UCSD-AML1 (cell line): Measurements from ENCODE around the gene CEP290.
"Not testable (repeated sequence)": the region's sequence is repeated elsewhere in the genome, so short reads cannot be mapped to it uniquely, and the experiment has no call there.

Experiments
- DNase-seq: peaks from one replicate; lab custom pipeline; 2025; ENCODE audit not compliant: unreplicated experiment; lab: John Stamatoyannopoulos, UW

The CEP290 gene

GRCh38 chr12:88142610-88142991, 713 bp upstream of the CEP290 start:
- peak; percentile 40 for DNase-seq

DNA sequence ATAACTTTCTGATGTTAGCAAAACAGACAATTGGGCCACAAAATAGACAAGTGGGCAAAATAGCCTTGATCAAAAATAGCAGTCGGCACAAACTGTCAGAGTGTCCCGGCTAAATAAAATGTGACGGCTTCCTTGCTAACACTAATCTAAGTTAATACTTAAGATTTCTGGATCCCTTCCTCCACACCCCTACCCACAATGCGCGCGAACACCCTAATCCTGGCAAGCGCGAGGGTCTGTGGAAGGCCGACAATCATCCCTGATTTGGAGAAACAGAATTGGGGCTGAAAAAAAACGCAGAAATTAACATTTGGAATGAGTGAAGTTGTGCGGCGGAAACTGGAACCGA, 489 bp downstream of the CEP290 start:
- no peak for DNase-seq

DNA sequence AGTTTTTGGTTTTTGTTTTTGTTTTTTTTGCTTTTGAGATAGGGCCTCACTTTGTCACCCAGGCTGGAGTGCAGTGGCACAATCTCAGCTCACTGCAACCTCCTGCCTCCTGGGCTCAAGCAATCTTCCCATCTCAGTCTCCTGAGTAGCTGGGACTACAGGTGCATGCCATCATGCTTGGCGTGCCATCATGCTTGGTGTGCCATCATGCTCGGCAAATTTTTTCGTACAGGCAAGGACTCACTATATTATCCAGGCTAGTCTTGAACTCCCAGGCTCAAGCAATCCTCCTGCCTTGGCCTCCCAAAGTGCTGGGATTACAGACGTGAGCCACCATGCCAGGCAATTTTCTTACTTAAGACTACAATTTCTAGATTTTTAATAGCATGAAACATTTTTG, 2.2 kb downstream of the CEP290 start:
- not testable (repeated sequence) for DNase-seq

- not testable (repeated sequence) for DNase-seq
Measured at GRCh38 chr12:88133181-88133580, 8.7 kb downstream of the CEP290 start.

DNA sequence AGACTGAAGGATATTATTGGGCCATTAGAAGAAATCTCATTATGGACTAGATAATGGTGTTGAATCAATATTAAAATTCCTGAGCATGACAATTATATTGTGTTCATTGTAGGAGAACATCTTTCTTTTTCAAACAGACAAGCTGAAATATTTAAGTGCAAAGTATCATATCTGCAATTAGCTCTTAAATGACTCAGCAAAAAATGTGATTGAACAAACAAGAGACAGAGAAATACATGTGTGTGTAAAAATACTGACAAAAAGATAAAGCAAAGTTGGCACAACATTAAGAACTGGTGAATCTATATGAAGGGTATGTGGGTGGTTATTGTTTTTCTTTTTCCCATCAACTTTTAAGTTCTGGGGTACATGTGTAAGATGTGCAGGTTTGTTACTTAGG, 9.5 kb downstream of the CEP290 start:
- DNase-seq, result no peak

- no peak for DNase-seq
Measured at GRCh38 chr12:88127855-88128254, 14.0 kb downstream of the CEP290 start.

DNA sequence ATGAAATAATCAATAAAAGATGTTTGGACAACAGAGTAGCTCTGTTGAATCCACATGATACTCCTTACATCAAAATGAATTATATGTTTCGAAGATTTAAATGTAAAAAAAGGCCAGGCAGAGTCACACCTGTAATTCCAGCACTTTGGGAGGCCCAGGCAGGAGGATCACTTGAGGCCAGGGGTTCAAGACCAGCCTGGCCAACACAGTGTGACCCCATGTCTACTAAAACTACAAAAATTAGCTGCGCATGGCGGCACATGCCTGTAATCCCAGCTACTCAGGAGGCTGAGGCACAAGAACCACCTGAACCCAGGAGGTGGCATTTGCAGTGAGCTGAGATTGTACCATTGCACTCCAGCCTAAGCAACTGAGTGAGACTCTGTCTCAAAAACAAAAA, 14.8 kb downstream of the CEP290 start:
- DNase-seq, result no peak

DNA sequence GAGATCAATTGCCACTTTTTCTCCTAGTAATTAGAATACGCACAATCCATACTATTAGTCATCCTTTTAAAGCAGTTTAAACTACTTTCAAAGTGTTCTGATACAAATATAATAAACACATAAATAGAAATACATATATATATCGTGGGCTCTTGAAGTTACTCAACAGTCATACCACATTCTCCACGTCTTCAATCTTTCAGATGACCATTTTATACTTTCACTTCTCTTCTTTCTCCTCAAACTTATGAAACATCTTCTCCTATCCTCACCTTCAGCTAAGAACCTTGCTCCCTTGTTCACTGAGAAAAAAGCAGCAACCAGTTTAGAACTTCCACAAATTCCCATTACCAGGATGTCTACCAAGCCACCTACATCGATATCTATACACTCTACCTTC, 19.2 kb downstream of the CEP290 start:
- DNase-seq, result no peak

DNA sequence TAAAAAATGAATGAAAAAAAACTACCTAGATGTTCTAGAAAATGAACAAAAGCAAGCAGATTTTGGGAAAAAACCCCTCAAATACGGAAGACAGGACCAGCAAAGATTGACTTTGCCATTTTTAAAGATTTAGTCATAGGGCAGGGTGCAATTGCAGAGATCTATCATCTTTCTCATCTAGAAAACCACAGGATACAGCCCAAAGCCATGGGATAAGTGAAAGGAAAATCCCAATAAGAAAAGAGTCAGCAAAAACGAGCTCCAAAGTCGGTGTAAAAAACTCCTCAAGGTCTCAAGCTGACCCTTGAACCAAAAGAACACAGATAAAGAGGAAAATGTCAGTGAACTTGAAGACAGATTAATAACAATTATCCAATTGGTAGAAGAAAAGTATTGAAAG, 28.0 kb downstream of the CEP290 start:
- DNase-seq, result no peak

DNA sequence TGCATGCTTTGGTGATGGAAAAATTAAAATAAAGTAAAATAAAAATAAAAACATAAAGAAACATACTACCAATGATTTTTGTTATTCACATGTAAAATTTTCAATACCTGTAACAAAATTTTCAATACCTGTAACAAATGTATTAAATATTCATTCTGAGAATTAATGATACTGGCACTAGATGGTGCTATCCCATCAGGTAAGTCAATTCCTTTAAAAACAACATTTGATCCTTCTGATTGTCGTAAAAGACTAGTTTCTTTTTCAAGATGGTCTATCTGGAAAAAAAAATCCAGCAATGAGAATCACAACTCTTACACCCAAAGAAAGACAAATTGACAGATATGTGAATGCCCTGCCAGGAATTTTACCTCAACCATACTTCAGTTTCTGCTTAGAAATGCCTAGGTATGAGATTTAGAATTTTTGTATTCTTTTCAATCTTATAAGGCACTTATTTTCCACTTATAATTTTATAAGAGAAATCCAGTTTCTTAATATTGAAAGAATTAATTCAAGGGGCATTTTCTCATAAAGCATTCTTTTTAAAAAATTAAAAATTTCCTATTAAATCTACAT, 30.7 kb downstream of the CEP290 start:
- DNase-seq, result no peak

GRCh38 chr12:88108021-88108420, 33.9 kb downstream of the CEP290 start:
- DNase-seq, result no peak

- DNase-seq, result no peak
Measured at GRCh38 chr12:88093573-88093972, 48.3 kb downstream of the CEP290 start.

DNA sequence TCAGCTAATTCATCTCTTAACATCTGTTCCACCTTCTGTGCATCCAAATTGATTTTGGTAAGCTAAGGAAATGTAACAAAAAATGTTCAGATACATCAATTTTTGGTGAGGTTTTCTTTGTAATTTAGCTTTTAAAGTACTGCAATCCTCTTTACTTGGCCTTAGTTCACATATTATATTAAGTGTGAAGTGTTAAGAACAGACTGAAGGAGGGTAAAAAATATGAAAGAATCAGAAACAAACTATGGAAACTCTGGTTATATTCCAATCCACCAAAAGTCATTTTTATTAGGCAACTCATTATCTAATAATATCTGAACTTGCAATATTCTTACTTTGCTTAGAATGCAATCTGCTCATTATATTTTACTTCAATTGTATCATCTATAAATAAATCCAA, 49.1 kb downstream of the CEP290 start:
- no peak for DNase-seq

DNA sequence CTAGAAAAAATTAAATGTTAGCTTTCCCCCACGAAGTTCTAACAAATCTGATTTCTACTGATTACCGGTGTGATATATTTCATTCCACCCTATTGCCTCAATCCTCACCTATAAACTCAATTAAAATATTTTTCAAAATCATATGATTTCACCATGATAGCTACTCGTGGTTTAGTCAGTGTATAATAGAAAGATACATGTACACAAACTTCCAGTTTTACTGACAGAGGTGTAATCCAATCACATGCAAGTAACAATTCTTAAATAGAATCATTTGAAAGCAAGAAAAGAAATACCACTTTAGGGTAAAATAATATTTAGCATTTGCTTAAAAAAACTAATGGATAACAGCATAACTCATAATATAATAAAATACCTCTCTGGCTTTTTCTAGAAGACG, 57.7 kb downstream of the CEP290 start:
- DNase-seq, result no peak

GRCh38 chr12:88083634-88084033, 58.3 kb downstream of the CEP290 start:
- DNase-seq, result no peak

- no peak for DNase-seq
Measured at GRCh38 chr12:88081247-88081646, 60.6 kb downstream of the CEP290 start.

DNA sequence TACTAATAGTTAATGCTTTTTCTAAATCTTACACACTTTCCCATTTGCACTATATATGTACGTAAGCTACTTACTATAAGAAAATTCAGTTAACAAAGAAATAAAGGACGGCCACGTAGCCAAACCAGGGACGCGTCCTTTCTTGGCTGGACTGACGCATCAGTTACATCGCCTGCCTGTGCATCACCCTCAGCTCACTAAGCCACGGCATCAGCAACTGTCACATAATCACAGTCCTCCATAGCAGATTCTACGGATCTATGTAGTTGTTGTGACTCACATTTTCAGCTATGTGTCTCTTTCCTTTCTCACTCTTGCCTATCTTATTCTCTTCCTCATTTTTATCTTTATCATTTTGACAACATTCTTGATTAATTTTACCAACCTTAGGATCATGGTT, 74.6 kb downstream of the CEP290 start:
- DNase-seq, result peak; percentile 2

DNA sequence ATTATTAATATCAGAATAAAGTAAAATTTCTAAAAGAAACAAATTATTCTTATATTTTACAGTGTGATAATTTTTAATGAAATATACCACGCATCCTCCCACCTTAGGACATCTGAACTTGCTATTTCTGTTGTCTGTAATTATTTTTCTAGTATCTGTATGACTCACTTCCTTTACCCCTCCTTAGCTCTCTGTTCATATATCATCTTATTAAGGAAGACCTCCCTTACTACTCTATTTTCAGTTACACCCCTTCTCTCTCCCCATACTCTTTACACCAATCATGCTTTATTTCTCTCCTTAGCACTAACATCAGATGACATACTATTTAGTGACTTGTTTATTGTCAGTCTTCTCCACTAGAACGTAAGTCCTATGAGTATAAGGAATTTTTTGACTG, 78.5 kb downstream of the CEP290 start:
- no peak for DNase-seq

DNA sequence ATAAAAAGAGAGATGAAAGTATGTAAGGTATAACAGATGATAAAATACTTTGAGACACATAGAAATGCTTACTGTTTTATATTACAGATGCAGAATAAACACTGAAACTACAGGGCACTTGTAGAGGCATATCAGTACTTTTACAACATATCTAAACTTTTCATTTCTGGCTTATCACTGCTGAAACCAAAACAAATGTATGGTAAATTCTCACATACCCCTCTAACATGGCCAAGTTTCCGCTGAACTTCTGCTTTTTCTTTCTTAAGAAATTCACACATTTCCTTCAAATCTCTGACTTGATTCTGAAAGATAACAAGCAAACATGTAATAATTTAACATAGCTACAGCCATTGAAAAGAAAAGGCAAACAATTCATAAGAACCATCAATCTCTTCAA, 79.4 kb downstream of the CEP290 start:
- DNase-seq, result no peak

GRCh38 chr12:88058719-88059077, 83.2 kb downstream of the CEP290 start:
- DNase-seq, result no peak

GRCh38 chr12:88057994-88058718, 83.7 kb downstream of the CEP290 start:
- DNase-seq, result no peak

DNA sequence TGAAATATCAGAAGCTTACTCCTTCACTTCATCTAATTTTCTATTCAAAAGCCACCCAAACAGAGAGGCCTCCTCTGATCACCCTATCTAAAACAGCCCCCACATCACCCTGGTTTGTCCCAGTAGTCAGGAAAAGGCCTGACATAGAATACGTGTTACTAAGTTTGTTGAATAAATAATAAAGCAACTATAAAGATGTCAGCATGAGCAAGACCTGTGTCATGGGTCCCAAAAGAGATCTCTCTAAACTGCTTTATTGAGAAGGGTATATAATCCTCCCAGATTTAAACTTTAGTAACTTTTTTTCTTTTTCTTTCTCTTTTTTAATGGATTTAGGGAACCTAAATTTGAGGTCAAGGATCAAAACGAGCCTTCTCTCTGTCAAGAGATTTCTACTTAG, 85.3 kb downstream of the CEP290 start:
- no peak for DNase-seq

DNA sequence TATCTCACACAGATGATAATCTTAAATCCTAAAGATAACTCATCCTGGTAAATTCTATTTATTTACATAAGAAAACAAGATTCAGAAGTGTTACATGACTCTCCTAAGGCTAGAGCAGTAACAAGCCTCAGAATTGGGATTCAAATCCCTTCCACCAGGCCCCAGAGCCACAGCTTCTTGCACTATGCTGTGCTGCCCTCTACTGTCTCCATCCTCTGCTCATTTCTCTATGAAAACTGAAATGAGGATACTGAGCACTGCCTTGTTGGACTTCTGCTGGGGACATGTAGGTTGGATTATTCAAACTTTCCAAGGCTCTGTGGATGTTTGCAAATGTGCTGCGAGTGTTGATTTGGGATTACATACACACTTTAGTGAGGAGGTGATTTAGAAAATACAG, 89.2 kb downstream of the CEP290 start:
- DNase-seq, result peak; percentile 17
